Suprapubic skin (tissue), 4 donors: ENCODE results near the gene CCDC179.

Experiments
- CTCF ChIP-seq, 2 donors: fragments of 200-600 bp in 1 of 2; fragments of 450-650 bp in 1 of 2; sonication (generic) in 1 of 2; IDR thresholded peaks; one replicate each; pipeline ENCODE4 v1.5.1; 2016 to 2019; ENCODE audit warnings: antibody characterized with exemption in 2 of 2, mild to moderate bottlenecking in 1 of 2, moderate library complexity in 1 of 2
- POLR2A ChIP-seq, 2 donors: fragments of 450-650 bp; IDR thresholded peaks; one replicate each; pipeline ENCODE4 v1.6.1; 2017; ENCODE audit warnings: antibody characterized with exemption in 2 of 2, mild to moderate bottlenecking in 2 of 2, moderate library complexity in 2 of 2
- POLR2AphosphoS5 ChIP-seq, 3 donors: sonication (generic); formaldehyde crosslinking; IDR thresholded peaks; one replicate each; pipeline ENCODE4 v1.6.1; 2017; ENCODE audit warnings: antibody characterized with exemption in 3 of 3

GRCh38 chr11:22822203-22822602, 38.1 kb downstream of the CCDC179 start:
- TF ChIP-seq POLR2A (IDR thresholded peaks at IDR 0.05): no peak
- TF ChIP-seq CTCF (IDR thresholded peaks at IDR 0.05): no peak
- TF ChIP-seq POLR2AphosphoS5 (IDR thresholded peaks at IDR 0.05): no peak
